Measurements from ENCODE around the gene KIF4A.
"Not testable (repeated sequence)": the region's sequence is repeated elsewhere in the genome, so short reads cannot be mapped to it uniquely, and the experiment has no call there.

Gene KIF4A

DNA sequence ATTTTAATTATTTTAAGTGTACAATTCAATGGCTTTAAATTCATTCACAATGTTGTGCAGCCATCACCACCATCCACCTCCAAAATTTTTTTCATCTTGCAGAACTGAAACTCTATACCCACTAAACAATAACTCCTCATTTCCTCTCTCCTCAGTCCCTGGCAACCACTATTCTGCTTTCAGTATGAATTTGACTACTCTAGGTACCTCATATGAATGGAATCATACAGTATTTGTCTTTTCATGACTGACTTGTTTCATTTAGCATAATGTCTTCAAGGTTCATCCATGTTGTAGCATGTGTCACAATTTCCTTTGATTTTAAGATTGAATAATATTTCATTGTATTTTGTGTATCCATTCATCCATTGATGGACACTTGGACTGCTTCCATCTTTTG, 46.9 kb downstream of the KIF4A start:
- Histone ChIP-seq H3K9me3 (ENCODE audit: control insufficient read depth, insufficient read depth, low read length) (no peaks in the 10 kb centered on the region), H3K27me3 (ENCODE audit: control insufficient read depth, insufficient read depth, low read length) (no peaks in the 10 kb centered on the region), H3K27ac (ENCODE audit: low read length) (no peak overlapping the region), H3K36me3 (ENCODE audit: control insufficient read depth, insufficient read depth, low read length) (no peaks in the 10 kb centered on the region), H3K4me1 (ENCODE audit: control insufficient read depth, insufficient read depth, low read length) (no peaks in the 10 kb centered on the region), H3K4me3 (ENCODE audit: low read length) (no peak overlapping the region)
- DNase-seq (ENCODE audit: low read depth, low spot score): no peak

DNA sequence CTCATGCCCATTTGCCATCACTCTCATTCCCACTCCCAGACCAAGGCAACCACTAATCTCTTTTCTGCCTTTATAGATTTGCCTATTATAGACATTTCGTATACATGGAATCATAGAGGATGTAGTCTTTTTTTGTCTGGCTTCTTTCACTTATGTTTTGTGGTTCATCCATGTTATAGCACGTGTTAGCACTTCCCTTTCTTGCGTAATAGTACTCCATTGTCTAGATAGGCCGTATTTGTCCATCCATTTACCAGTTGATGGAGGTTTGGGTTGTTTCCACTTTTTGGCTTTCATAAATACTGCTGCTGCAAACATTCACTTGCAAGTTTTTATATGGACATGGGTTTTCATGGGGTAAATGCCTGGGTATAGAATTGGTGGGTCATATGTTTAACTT, 48.4 kb downstream of the KIF4A start:
- Histone ChIP-seq H3K9me3 (ENCODE audit: control insufficient read depth, insufficient read depth, low read length) (no peaks in the 10 kb centered on the region), H3K27ac (ENCODE audit: low read length) (no peak overlapping the region), H3K27me3 (ENCODE audit: control insufficient read depth, insufficient read depth, low read length) (no peaks in the 10 kb centered on the region), H3K36me3 (ENCODE audit: control insufficient read depth, insufficient read depth, low read length) (no peaks in the 10 kb centered on the region; the same call in 1 of the 2 replicates), H3K4me1 (ENCODE audit: control insufficient read depth, insufficient read depth, low read length) (no peaks in the 10 kb centered on the region), H3K4me3 (ENCODE audit: low read length) (no peak overlapping the region)
- no CpG with 5 or more reads among the region's 4 CpGs for WGBS (ENCODE audit: insufficient coverage, insufficient read length)
- no peak for DNase-seq (ENCODE audit: low read depth, low spot score)

DNA sequence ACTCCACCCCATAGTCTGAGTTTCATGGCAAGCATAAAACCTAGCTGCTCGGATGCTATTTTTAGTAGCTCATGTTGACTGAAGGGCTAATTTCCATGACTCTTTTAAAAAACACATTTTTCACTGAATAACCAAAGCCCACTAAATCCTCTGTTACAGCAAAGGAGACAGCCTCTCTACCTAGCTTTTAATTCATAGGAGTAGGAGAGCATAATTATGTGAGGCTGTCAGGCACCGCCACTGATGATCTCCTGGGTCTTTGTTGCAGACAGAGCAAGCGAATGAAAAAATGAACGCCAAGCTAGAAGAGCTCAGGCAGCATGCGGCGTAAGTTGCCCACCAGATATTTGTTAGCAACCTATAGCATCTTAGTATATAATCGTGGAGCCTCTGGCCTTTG, 53.5 kb downstream of the KIF4A start:
- WGBS (ENCODE audit: insufficient coverage, insufficient read length): no CpG with 5 or more reads among the region's 7 CpGs
- H3K4me3 ChIP-seq (ENCODE audit: low read length): no peak overlapping the region
- no peak for DNase-seq (ENCODE audit: low read depth, low spot score)
- H3K36me3 ChIP-seq (ENCODE audit: control insufficient read depth, insufficient read depth, low read length): no peaks in the 10 kb centered on the region; the same call in 1 of the 2 replicates
- no peaks in the 10 kb centered on the region for H3K27me3 ChIP-seq (ENCODE audit: control insufficient read depth, insufficient read depth, low read length)
- no peaks in the 10 kb centered on the region for H3K4me1 ChIP-seq (ENCODE audit: control insufficient read depth, insufficient read depth, low read length)
- no peaks in the 10 kb centered on the region for H3K9me3 ChIP-seq (ENCODE audit: control insufficient read depth, insufficient read depth, low read length)
- H3K27ac ChIP-seq (ENCODE audit: low read length): no peak overlapping the region

DNA sequence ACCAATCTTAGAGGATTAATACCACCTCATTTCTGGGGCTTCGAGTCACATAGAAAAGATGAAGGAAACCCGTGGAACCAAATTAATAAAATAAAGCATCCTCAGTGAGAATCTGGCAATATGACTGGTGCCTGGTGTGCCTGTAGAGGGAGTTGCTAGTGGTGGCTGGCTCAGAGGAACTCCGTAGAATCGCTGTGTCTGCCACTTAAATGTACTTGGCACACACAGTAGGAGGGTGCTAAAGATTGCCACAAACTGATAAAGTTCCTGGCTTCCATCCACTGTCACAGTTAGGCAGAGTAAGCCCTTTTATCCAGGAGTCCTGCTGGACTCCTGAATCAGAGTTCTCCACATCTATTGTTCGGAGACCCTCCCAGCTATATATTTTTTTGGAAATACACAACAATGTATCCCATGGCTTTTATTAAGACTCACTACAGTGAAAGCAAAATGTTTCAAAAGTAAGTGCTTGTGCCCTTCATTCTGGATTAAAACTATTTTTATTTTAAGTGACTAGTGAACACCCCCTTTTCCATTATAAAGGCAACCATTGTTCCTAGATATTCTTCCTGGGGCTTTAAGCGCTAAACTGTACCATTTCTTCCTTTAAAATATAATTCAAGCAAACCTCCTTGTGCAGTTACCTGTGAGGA, 56.6 kb downstream of the KIF4A start:
- Histone ChIP-seq H3K9me3 (ENCODE audit: control insufficient read depth, insufficient read depth, low read length) (no peaks in the 10 kb centered on the region), H3K36me3 (ENCODE audit: control insufficient read depth, insufficient read depth, low read length) (no peaks in the 10 kb centered on the region; the same call in 1 of the 2 replicates), H3K27me3 (ENCODE audit: control insufficient read depth, insufficient read depth, low read length) (no peaks in the 10 kb centered on the region), H3K4me1 (ENCODE audit: control insufficient read depth, insufficient read depth, low read length) (no peaks in the 10 kb centered on the region), H3K27ac (ENCODE audit: low read length) (no peak overlapping the region), H3K4me3 (ENCODE audit: low read length) (no peak overlapping the region)
- WGBS (ENCODE audit: insufficient coverage, insufficient read length): no CpG with 5 or more reads among the region's 6 CpGs
- DNase-seq (ENCODE audit: low read depth, low spot score): no peak

DNA sequence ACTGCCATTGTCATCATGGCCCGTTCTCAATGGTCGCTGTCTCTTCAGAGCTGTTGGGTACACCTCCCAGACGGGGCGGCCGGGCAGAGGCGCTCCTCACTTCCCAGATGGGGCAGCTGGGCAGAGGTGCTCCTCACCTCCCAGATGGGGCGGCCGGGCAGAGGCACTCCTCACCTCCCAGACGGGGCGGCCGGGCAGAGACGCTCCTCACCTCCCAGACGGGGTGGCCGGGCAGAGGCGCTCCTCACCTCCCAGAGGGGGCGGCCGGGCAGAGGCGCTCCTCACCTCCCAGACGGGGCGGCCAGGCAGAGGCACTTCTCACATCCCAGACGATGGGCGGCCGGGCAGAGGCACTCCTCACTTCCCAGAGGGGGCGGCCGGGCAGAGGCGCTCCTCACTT, 58.9 kb downstream of the KIF4A start:
- H3K4me3 ChIP-seq (ENCODE audit: low read length); H3K27ac ChIP-seq (ENCODE audit: low read length); H3K27me3 ChIP-seq (ENCODE audit: control insufficient read depth, insufficient read depth, low read length); DNase-seq (ENCODE audit: low read depth, low spot score); H3K4me1 ChIP-seq (ENCODE audit: control insufficient read depth, insufficient read depth, low read length); H3K36me3 ChIP-seq (ENCODE audit: control insufficient read depth, insufficient read depth, low read length); H3K9me3 ChIP-seq (ENCODE audit: control insufficient read depth, insufficient read depth, low read length): not testable (repeated sequence)
- no CpG with 5 or more reads among the region's 26 CpGs for WGBS (ENCODE audit: insufficient coverage, insufficient read length)

DNA sequence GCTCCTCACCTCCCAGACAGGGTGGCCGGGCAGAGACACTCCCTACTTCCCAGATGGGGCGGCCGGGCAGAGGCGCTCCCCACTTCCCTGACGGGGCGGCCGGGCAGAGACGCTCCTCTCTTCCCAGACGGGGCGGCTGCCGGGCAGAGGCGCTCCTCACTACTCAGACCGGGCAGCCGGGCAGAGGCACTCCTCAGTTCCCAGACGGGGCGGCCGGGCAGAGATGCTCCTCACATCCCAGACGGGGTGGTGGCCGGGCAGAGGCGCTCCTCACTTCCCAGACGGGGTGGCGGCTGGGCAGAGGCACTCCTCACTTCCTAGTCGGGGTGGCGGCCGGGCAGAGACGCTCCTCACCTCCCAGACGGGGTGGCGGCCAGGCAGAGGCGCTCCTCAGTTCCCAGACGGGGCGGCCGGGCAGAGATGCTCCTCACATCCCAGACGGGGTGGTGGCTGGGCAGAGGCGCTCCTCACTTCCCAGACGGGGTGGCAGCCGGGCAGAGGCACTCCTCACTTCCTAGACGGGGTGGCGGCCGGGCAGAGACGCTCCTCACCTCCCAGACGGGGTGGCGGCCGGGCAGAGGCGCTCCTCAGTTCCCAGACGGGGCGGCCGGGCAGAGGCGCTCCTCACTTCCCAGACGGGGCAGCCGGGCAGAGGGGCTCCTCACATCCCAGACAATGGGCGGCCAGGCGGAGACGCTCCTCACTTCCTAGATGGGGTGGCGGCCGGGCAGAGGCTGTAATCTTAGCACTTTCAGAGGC, 59.6 kb downstream of the KIF4A start:
- not testable (repeated sequence) for H3K9me3 ChIP-seq (ENCODE audit: control insufficient read depth, insufficient read depth, low read length); DNase-seq (ENCODE audit: low read depth, low spot score); H3K4me1 ChIP-seq (ENCODE audit: control insufficient read depth, insufficient read depth, low read length); H3K27me3 ChIP-seq (ENCODE audit: control insufficient read depth, insufficient read depth, low read length); H3K27ac ChIP-seq (ENCODE audit: low read length); H3K4me3 ChIP-seq (ENCODE audit: low read length); H3K36me3 ChIP-seq (ENCODE audit: control insufficient read depth, insufficient read depth, low read length)
- WGBS (ENCODE audit: insufficient coverage, insufficient read length): no CpG with 5 or more reads among the region's 55 CpGs

DNA sequence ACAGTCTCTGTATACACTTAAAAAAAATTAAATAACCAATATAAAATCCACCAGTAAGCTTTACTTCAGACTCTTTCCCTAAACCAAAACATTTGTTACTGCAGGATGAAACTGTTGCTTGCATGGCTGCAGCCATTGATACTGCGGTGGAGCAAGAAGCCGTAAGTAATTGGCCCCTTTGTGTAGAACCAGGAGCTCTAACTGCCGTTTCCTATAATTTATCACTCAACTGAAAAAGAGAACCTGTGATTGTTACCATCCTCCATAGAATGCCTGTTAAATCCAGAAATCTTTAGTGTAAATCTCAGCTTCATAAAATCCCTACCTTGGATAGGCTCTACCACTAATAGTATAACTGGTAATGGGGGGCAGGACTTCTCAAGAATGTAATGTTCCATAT, 62.6 kb downstream of the KIF4A start:
- Histone ChIP-seq H3K4me1 (ENCODE audit: control insufficient read depth, insufficient read depth, low read length) (no peaks in the 10 kb centered on the region), H3K36me3 (ENCODE audit: control insufficient read depth, insufficient read depth, low read length) (no peaks in the 10 kb centered on the region), H3K4me3 (ENCODE audit: low read length) (no peak overlapping the region), H3K27me3 (ENCODE audit: control insufficient read depth, insufficient read depth, low read length) (no peaks in the 10 kb centered on the region), H3K27ac (ENCODE audit: low read length) (no peak overlapping the region), H3K9me3 (ENCODE audit: control insufficient read depth, insufficient read depth, low read length) (no peaks in the 10 kb centered on the region)
- no peak for DNase-seq (ENCODE audit: low read depth, low spot score)
- WGBS (ENCODE audit: insufficient coverage, insufficient read length): no CpG with 5 or more reads among the region's 3 CpGs

DNA sequence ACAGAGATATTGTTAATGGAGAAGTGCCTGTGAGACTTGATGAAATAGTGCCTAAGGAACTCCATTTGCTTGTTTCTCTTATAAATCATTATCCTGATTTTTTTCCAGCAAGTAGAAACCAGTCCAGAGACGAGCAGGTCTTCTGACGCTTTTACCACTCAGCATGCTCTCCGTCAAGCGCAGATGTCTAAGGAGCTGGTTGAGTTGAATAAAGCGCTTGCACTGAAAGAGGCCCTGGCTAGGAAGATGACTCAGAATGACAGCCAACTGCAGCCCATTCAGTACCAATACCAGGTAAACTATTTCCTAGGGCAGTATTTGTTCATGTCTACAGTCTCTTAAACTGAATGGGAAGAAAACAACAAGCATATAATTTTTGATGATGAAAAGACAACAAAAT, 63.6 kb downstream of the KIF4A start:
- no peak overlapping the region for H3K4me3 ChIP-seq (ENCODE audit: low read length)
- no peaks in the 10 kb centered on the region for H3K36me3 ChIP-seq (ENCODE audit: control insufficient read depth, insufficient read depth, low read length)
- H3K27ac ChIP-seq (ENCODE audit: low read length): no peak overlapping the region
- no peaks in the 10 kb centered on the region for H3K27me3 ChIP-seq (ENCODE audit: control insufficient read depth, insufficient read depth, low read length)
- DNase-seq (ENCODE audit: low read depth, low spot score): no peak
- no CpG with 5 or more reads among the region's 5 CpGs for WGBS (ENCODE audit: insufficient coverage, insufficient read length)
- H3K4me1 ChIP-seq (ENCODE audit: control insufficient read depth, insufficient read depth, low read length): no peaks in the 10 kb centered on the region
- H3K9me3 ChIP-seq (ENCODE audit: control insufficient read depth, insufficient read depth, low read length): no peaks in the 10 kb centered on the region

DNA sequence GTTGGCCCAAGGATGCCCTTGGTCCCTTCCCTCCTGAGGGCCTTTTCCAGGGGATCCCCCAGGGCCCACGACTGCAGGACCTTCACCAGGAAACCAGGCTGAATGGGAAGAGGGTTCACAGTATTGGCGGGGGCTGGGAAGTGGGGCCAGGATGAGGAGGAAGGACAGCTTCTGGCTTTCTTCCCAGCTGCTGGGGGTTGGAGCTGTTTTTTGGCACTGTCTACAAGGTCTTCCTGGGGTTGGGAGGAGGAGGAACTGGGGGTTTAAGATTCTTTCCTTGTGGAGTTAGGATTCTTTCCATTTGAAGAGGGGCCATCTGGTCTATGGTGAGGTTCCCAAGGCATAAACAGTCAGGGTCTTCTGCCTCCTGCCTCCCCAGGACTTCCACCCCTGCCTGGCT, 64.8 kb downstream of the KIF4A start:
- no peaks in the 10 kb centered on the region for H3K27me3 ChIP-seq (ENCODE audit: control insufficient read depth, insufficient read depth, low read length)
- no peaks in the 10 kb centered on the region; the same call in 1 of the 2 replicates for H3K36me3 ChIP-seq (ENCODE audit: control insufficient read depth, insufficient read depth, low read length)
- no peak for DNase-seq (ENCODE audit: low read depth, low spot score)
- WGBS (ENCODE audit: insufficient coverage, insufficient read length): no CpG with 5 or more reads among the region's 2 CpGs
- no peak overlapping the region for H3K27ac ChIP-seq (ENCODE audit: low read length)
- no peak overlapping the region for H3K4me3 ChIP-seq (ENCODE audit: low read length)
- no peaks in the 10 kb centered on the region for H3K9me3 ChIP-seq (ENCODE audit: control insufficient read depth, insufficient read depth, low read length)
- no peaks in the 10 kb centered on the region for H3K4me1 ChIP-seq (ENCODE audit: control insufficient read depth, insufficient read depth, low read length)

DNA sequence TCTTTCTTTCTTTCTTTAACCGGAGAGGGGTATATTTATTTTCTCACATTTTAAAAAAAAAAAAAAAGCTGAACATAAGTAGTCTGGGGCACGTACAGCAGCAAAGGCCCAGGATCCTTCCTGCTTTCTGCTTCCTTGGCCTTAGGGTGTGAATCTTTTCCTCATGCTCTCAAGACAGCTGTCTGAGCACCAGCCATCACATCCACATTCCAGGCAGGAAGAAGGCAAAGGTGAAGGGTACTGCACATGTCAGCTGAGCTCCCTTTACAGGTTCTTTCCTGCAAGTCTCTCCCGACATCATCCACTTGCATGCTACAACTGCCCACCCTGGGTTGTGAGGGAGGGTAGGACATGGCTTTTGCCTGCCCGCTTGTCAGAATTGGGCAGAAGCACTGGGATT, 69.6 kb downstream of the KIF4A start:
- no peaks in the 10 kb centered on the region for H3K4me1 ChIP-seq (ENCODE audit: control insufficient read depth, insufficient read depth, low read length)
- no peaks in the 10 kb centered on the region for H3K9me3 ChIP-seq (ENCODE audit: control insufficient read depth, insufficient read depth, low read length)
- H3K27ac ChIP-seq (ENCODE audit: low read length): no peak overlapping the region
- H3K36me3 ChIP-seq (ENCODE audit: control insufficient read depth, insufficient read depth, low read length): no peaks in the 10 kb centered on the region; the same call in none of the 2 replicates
- WGBS (ENCODE audit: insufficient coverage, insufficient read length): no CpG with 5 or more reads among the region's 4 CpGs
- H3K4me3 ChIP-seq (ENCODE audit: low read length): no peak overlapping the region
- DNase-seq (ENCODE audit: low read depth, low spot score): no peak
- no peaks in the 10 kb centered on the region for H3K27me3 ChIP-seq (ENCODE audit: control insufficient read depth, insufficient read depth, low read length)

DNA sequence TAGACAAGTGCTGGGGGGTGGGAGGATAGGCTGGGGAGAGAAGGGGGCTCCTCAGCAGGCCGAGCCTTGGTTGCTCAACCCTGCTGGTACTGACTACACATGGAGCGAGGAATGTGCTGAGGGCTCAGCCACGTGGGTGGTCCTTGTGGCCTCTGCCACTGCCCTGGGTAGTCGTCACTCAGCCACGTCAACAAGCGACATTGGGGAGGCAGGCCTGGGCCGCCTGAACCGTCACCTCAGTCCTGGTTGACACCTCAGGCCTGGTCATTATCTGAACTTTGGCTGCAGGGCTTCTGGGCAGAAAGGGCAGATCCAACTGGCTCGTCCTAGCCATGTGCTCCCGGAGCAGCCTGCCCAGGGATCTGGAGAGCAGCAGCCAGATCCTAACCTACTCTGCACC, 70.5 kb downstream of the KIF4A start:
- WGBS (ENCODE audit: insufficient coverage, insufficient read length): no CpG with 5 or more reads among the region's 10 CpGs

More for the DNA sequence above, 70.5 kb downstream of the KIF4A start:
- H3K27ac ChIP-seq (ENCODE audit: low read length): no peak overlapping the region
- no peak overlapping the region for H3K4me3 ChIP-seq (ENCODE audit: low read length)
- no peaks in the 10 kb centered on the region for H3K27me3 ChIP-seq (ENCODE audit: control insufficient read depth, insufficient read depth, low read length)
- H3K9me3 ChIP-seq (ENCODE audit: control insufficient read depth, insufficient read depth, low read length): no peaks in the 10 kb centered on the region
- H3K4me1 ChIP-seq (ENCODE audit: control insufficient read depth, insufficient read depth, low read length): no peaks in the 10 kb centered on the region
- no peaks in the 10 kb centered on the region; the same call in none of the 2 replicates for H3K36me3 ChIP-seq (ENCODE audit: control insufficient read depth, insufficient read depth, low read length)
- DNase-seq (ENCODE audit: low read depth, low spot score): no peak

All from iPS DF 6.9 (cell line).